Nephron (organoid): ENCODE measurements around the gene DHRS4L2.

Experiments
- H3K27ac Mint-ChIP-seq, 3 experiments: 2 replicates each; pipeline ENCODE4 v1.8.0; 2020; ENCODE audit warnings: mixed read lengths in 3 of 3, mild to moderate bottlenecking in 2 of 3, moderate library complexity in 1 of 3
- H3K27me3 Mint-ChIP-seq: 2 replicates; pipeline ENCODE4 v1.8.0; 2021; ENCODE audit warnings: low read depth, mild to moderate bottlenecking, moderate library complexity, mixed read lengths
- H3K36me3 Mint-ChIP-seq: 2 replicates; pipeline ENCODE4 v1.8.0; 2020; ENCODE audit warnings: low read depth, mixed read lengths
- H3K4me1 Mint-ChIP-seq: 2 replicates; pipeline ENCODE4 v1.8.0; 2020; ENCODE audit warnings: mixed read lengths
- H3K4me3 Mint-ChIP-seq, 3 experiments: 2 replicates each; pipeline ENCODE4 v1.8.0; 2020; ENCODE audit warnings: mild to moderate bottlenecking in 3 of 3, mixed read lengths in 3 of 3, moderate library complexity in 2 of 3
- H3K9me3 Mint-ChIP-seq: 2 replicates; pipeline ENCODE4 v1.8.0; 2020; ENCODE audit warnings: mixed read lengths
- CTCF ChIP-seq, 3 experiments: fragments of 200-600 bp; sonication (generic); IDR thresholded peaks; one replicate each; pipeline ENCODE4 v1.5.0; 2021; ENCODE audit warnings: antibody characterized with exemption in 3 of 3; ENCODE audit not compliant: unreplicated experiment in 3 of 3

DHRS4L2 gene

GRCh38 chr14:24054646-24055045 is 65.9 kb downstream of the DHRS4L2 start:
- no peak overlapping the region for H3K27ac Mint-ChIP-seq

More at GRCh38 chr14:24054646-24055045, 65.9 kb downstream of the DHRS4L2 start:
- Mint-ChIP-seq H3K27me3 (peaks cover 39% of the 10 kb centered on the region), H3K4me3 (peak overlapping the region in 1 of 3 experiments; percentile 37), H3K4me1 (peaks cover 15% of the 10 kb centered on the region), H3K9me3 (no peaks in the 10 kb centered on the region), H3K36me3 (no peaks in the 10 kb centered on the region)
- no peak for TF ChIP-seq CTCF (IDR thresholded peaks at IDR 0.05; ENCODE audit: unreplicated experiment in 3 of 3)
